Stimulated activated CD4-positive, alpha-beta T cell treated with anti-CD3 and anti-CD28 coated beads, Interleukin-12 subunit alpha, Interleukin-12 subunit beta, amount 100 ng/mL, for 4 hours (primary cell): Measurements from ENCODE around the gene SLC24A5.

Source experiments
- DNase-seq: peaks from one replicate; pipeline ENCODE4 v3.0.0-alpha.2; 2020

The SLC24A5 gene

GRCh38 chr15:48120745-48121144 is at the start of gene SLC24A5:
Gene SLC24A5 (plus strand): TSS chr15:48120990. CDS start chr15:48121045, 55 bp downstream.
- no peak for DNase-seq

- DNase-seq: no peak
These were observed 47.8 kb upstream of the SLC24A5 start for GRCh38 chr15:48072941-48073340.

- DNase-seq: no peak
These were observed 46.9 kb upstream of the SLC24A5 start for GRCh38 chr15:48073881-48074280.

DNA sequence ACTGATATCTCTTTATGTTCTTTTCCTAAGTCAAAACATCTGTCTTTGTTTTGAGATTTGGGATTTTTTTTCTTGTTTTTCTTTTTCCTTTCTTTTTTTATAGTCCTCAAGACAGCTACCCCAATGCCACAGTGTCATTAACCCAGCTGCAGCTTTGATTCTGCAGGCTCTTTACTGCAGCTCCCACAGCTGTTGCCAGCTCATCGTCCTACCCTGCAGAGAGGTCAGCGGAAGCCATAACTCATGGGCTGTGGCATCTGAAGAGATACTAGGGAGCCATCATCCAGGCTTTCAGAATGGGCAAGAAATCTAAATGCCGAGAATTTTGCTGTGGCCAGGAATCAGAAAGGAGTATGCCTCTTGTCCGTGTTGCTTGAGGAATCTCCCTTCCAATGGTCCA is 44.3 kb upstream of the SLC24A5 start:
- DNase-seq: no peak

DNA sequence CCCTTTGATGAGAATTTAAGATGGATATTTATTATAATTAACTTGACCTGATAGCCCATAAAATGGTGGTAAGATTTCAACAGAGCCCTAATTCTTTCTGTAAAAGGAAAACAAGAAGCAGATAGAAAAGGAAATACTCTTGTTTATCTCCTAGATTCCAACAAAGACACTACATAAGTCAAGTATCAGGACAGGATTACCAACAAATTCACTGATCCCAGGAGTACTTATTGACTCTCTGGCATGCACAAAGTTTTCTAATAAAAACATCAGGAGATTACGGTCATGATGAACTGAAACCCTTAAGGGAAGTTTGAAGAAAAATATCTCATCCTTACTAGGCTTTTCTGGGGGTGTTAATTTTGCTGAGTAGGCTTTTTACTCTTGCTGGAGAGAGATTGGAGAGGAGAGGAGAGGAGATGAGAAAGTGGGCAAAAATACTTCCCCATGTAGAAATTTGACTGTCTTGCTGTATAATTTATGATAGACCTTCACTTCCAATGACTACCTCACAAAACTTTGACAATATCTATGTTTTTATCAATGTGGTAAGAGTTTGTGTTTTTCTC is 43.1 kb upstream of the SLC24A5 start:
- DNase-seq: no peak

GRCh38 chr15:48084759-48085590 is 35.8 kb upstream of the SLC24A5 start:
- DNase-seq: no peak

GRCh38 chr15:48085591-48085930 is 35.2 kb upstream of the SLC24A5 start:
- DNase-seq: no peak

DNA sequence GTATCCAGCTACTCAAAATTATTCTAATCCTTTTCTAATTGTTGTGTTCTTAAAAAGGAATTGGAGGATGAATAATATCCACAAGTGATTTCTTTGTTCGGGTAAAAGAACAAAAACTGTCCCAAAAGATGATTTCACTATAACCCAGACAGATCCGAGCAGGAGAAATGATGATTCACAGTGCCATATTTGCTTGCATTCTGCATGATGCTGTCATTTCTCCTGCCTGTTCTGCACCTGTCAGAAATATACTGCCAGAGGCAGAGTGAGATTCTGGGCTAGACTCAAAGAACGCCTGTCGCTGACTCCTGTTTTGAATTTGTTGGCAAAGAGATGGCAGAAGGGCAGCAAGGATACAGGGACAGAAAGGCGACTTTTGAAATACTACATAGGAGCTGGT is 34.7 kb upstream of the SLC24A5 start:
- DNase-seq: no peak

DNA sequence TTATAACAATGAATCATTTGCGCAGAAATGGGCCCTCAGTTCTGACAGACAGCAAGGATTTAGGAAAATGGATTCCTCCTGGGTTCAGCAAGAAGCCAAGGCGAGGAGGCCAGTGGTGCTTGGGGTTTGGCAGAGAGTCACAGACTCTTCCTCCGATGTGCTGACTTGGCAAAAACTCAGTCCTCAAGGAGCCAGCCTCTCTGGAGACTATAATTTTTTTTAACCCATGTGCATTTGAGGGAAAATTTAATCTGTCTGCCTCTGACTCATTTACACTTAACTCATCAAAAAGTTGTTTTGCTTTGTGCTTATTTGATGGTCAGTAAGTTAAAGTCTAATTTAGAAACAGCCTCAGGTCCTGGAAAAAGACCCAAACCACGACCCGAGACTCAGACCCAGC is 34.2 kb upstream of the SLC24A5 start:
- DNase-seq: no peak

GRCh38 chr15:48087844-48088243 is 32.9 kb upstream of the SLC24A5 start:
- DNase-seq: no peak

DNA sequence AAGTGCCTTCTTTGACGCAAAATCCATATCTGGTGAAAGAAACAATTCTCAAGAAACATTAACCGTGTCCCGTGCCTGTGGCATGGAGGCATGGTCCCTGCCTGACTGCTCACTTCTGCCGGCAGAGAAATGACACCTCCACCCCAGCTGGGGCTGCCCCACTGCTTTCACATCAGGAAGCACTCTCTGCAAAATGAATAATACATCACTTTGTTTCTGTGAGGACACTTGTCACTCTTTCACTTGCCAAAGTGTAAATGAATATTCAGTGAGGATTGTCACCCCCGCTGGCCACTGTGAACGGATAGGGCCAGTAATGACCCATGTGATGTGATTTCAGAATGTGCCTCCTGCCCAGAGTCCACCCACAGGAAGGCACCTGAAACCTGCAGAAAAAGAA is 31.1 kb upstream of the SLC24A5 start:
- no peak for DNase-seq

DNA sequence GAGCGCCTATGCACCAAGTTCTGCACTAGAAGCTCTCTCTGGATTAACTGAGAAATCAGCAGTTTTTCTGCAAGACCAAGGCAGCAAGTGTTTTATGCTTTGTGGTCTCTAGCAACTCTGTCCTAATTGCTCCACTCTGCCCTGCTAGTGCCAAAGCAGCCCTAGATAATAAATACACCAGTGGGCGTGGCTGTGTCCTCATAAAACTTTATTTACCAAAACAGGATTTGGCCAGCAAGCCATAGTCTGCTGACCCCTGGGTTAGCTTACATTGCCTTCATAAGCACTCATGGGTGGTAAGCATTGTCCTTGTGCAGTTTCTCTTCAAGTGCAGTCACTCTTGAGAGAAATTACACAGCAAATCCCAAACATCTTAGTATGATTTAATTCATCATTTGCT is 30.7 kb upstream of the SLC24A5 start:
- no peak for DNase-seq

DNA sequence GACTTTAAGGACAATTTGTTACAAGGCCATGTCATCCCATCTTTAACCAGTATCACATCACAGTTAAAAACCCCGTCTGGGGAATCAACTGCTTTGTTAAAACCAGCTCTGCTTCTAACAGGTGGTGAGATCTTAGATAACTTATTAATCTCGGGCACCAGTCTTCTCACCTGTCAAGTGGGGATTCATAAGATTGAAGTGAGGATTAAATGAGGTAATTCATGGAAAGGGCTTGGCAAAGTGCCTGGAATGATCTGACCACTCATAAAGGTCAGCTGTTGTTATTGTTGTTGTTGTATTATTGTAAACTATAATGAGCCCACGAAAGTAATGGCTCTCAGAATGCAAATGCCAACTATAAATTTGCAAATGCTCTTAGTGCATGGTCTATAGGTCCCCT is 30.1 kb upstream of the SLC24A5 start:
- no peak for DNase-seq

- DNase-seq: no peak
These were observed 29.3 kb upstream of the SLC24A5 start for GRCh38 chr15:48091522-48091921.

DNA sequence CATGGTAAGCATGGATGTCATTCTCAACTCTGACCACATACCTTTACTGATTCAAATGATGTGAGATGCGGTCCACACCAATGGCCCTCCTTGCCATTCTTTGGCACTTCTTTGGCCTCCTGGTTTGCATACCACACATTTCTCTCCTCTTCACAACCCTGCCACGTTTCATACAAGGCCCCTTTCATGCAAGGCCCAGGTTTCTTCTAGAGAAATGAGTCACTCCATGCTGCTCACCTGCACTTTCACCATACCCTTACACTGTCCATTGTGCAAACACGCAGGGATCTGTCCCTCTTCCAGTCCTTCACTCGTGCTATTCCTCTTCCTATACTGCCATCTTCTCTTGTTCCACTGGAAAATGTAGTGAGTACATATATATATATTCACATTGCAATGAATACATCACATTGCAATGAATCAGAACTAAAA is 24.4 kb upstream of the SLC24A5 start:
- no peak for DNase-seq

DNA sequence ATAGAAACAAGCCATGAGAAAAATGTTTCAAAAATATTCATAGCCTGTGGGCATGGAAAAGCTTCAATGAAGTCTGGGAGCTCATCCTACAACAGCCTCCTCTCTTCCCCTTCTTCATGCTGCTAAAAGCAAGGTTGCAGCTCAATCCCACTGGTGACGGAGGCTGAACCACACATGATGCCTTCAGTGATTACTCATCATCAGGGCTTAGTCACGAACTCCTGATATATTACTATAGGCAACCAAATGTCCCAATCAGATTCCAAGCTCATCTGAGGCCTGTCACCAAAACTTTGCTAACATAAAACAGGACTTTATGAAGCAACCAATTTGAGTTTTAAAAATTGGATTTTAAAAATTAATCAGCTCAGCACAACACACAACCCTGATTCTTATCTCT is 24.0 kb upstream of the SLC24A5 start:
- DNase-seq: no peak

DNA sequence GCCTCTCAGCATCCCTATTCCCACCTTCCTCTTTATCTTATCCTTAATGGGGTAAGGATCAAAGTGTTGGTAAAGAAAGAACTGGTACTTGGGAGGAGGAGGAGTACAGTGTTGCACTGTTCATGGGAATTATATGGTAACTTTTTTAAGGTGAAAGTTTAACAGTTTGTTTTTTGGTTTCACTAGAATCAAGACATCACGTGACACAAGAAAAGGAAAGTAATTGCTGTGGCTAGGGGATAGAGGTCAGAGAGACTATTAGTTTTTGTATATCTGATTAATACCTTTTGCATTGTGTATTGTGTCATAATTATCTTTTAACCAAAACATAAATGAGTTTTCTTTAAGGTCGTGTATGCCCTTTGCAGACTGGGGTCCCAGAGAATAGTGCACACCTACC is 23.5 kb upstream of the SLC24A5 start:
- no peak for DNase-seq

GRCh38 chr15:48101376-48101961 is 19.3 kb upstream of the SLC24A5 start:
- DNase-seq: no peak

- no peak for DNase-seq
These were observed 18.6 kb upstream of the SLC24A5 start for GRCh38 chr15:48102167-48102566.

- DNase-seq: no peak
These were observed 17.1 kb upstream of the SLC24A5 start for GRCh38 chr15:48103647-48104046.

- DNase-seq: no peak
These were observed 14.9 kb upstream of the SLC24A5 start for GRCh38 chr15:48105936-48106335.

- no peak for DNase-seq
These were observed 11.6 kb upstream of the SLC24A5 start for GRCh38 chr15:48109212-48109611.

GRCh38 chr15:48109856-48110531 is 10.8 kb upstream of the SLC24A5 start:
- no peak for DNase-seq

DNA sequence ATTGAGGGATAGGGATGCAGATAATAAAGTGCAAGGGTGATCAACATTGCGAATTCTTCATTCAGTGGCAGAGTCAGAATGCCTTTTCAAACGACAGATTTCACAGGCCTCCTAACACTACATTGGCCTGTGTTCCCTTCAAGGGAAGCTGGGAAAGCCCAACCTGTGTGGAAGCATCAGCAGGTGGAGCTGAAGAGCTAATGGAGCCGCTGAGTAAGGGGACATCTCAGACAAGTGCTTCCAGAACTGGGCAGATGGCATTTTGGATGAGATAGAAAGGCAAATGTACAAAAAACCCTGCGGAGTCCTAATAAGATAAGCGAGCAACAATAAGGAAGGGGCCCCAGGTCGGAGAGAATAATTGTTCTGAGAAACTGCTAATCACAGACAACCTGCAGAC is 8.5 kb upstream of the SLC24A5 start:
- no peak for DNase-seq
